GM12878 (cell line): ENCODE results near the gene XIRP1. TPM values are rescaled to one million over a fixed set of nuclear protein-coding genes. Genes with fewer than 3 reads are reported as not detected.

ENCODE experiments used
- ATAC-seq: fragments of 200-7000 bp; cut with Tn5 transposase; 3 replicates; pipeline ENCODE4 v1.9.1; 2020; ENCODE audit warnings: mild to moderate bottlenecking, moderate library complexity
- BruUV-seq: library from RNA; stranded (reverse); fragments of 400-500 nt; replicated peaks from 2 replicates; lab custom pipeline; 2021; lab: Mats Ljungman, UMichigan
- CTCF ChIA-PET: fragments of 300-600 bp; sonication (Branson Sonifier 250); formaldehyde crosslinking; extraction: SDS; loops from one replicate; lab custom pipeline; 2021; ENCODE audit warnings: inconsistent platforms; lab: Yijun Ruan, JAX
- POLR2A ChIA-PET: fragments of 350-600 bp; formaldehyde crosslinking; extraction: SDS; loops from one replicate; lab custom pipeline; 2021; ENCODE audit warnings: inconsistent platforms; lab: Charles Lee
- RAD21 ChIA-PET: fragments of 300-600 bp; sonication (Branson Sonifier 250); formaldehyde crosslinking; loops from one replicate; lab custom pipeline; 2023; ENCODE audit warnings: antibody characterized with exemption; ENCODE audit not compliant: unreplicated experiment; lab: Charles Lee
- SMC1A ChIA-PET: fragments of 300-600 bp; sonication (Branson Sonifier 250); formaldehyde crosslinking; loops from one replicate; lab custom pipeline; 2023; ENCODE audit not compliant: unreplicated experiment, uncharacterized antibody; lab: Charles Lee
- DNase-seq: peaks from one replicate; pipeline ENCODE4 v3.0.0-alpha.2; 2011; ENCODE audit warnings: low read depth, low spot score
- FAIRE-seq: peaks from 3 replicates; lab custom pipeline; 2011; peaks lifted over from hg19 to GRCh38; lab: Jason Lieb, UNC
- H2AFZ ChIP-seq: 2 replicates; pipeline ENCODE4 v1.6.0; 2011; ENCODE audit warnings: low read depth, low read length, control low read depth; ENCODE audit not compliant: control insufficient read depth
- H3K27ac ChIP-seq: 2 replicates; pipeline ENCODE4 v1.5.1; 2011; ENCODE audit warnings: control low read depth; ENCODE audit not compliant: control insufficient read depth, insufficient read depth
- H3K27me3 ChIP-seq, 2 experiments: replicated peaks in 1 of 2; 2 replicates each; pipeline versions ENCODE4 v1.6.0 to v1.6.1; 2011; ENCODE audit warnings: low read length in 1 of 2; ENCODE audit not compliant: control insufficient read depth in 2 of 2, insufficient read depth in 2 of 2
- H3K36me3 ChIP-seq, 2 experiments: 2 replicates each; pipeline ENCODE4 v1.5.1; 2011; ENCODE audit warnings: low read length in 1 of 2; ENCODE audit not compliant: control insufficient read depth in 2 of 2, insufficient read depth in 2 of 2
- H3K4me1 ChIP-seq: 2 replicates; pipeline ENCODE4 v1.6.1; 2011; ENCODE audit warnings: mild to moderate bottlenecking, low read length, moderate library complexity, mixed read lengths; ENCODE audit not compliant: control insufficient read depth, insufficient read depth
- H3K4me2 ChIP-seq: 2 replicates; pipeline ENCODE4 v1.6.0; 2011; ENCODE audit warnings: control low read depth; ENCODE audit not compliant: control insufficient read depth, insufficient read depth
- H3K4me3 ChIP-seq: fragments of 200-600 bp; sonication (generic); 2 replicates; pipeline ENCODE4 v1.5.1; 2016
- H3K79me2 ChIP-seq: 2 replicates; pipeline ENCODE4 v1.6.0; 2011; ENCODE audit warnings: low read length; ENCODE audit not compliant: control insufficient read depth, insufficient read depth
- H3K9ac ChIP-seq: 2 replicates; pipeline ENCODE4 v1.8.0; 2011; ENCODE audit warnings: low read length, control low read depth, mixed read lengths; ENCODE audit not compliant: control insufficient read depth, insufficient read depth
- H3K9me3 ChIP-seq: replicated peaks from 3 replicates; pipeline ENCODE4 v1.5.1; 2011; ENCODE audit warnings: mild to moderate bottlenecking, low read length; ENCODE audit not compliant: control insufficient read depth, insufficient read depth
- H4K20me1 ChIP-seq: 2 replicates; pipeline ENCODE4 v1.6.0; 2011; ENCODE audit not compliant: control insufficient read depth, insufficient read depth
- EZH2 ChIP-seq: IDR thresholded peaks from 2 replicates; pipeline ENCODE4 v1.6.1; 2012; ENCODE audit warnings: low read depth, mild to moderate bottlenecking, control low read depth, inconsistent platforms, low read length, borderline replicate concordance; ENCODE audit not compliant: control insufficient read depth
- PAX8 ChIP-seq: fragments of 450-650 bp; IDR thresholded peaks from 2 replicates; pipeline ENCODE4 v1.6.1; 2017; ENCODE audit warnings: mild to moderate bottlenecking, moderate library complexity
- POLR2AphosphoS5 ChIP-seq: IDR thresholded peaks from 2 replicates; pipeline ENCODE4 v1.6.1; 2011; ENCODE audit warnings: mild to moderate bottlenecking, low read length, inconsistent platforms
- POU2F2 ChIP-seq: IDR thresholded peaks from 3 replicates; pipeline ENCODE4 v1.6.1; 2011; ENCODE audit warnings: low read depth, mild to moderate bottlenecking, low read length, borderline replicate concordance
- SMARCA5 ChIP-seq: fragments of 450-650 bp; IDR thresholded peaks from 2 replicates; pipeline ENCODE4 v1.6.1; 2017; ENCODE audit warnings: mild to moderate bottlenecking
- SP1 ChIP-seq: IDR thresholded peaks from one replicate; pipeline ENCODE4 v1.6.1; 2011; ENCODE audit warnings: low read depth, low read length
- WGBS: methylation state at CpG from one replicate; pipeline ENCODE4 v1.1.6; 2016; ENCODE audit warnings: low lambda C conversion rate; ENCODE audit not compliant: insufficient replicate concordance, insufficient coverage; ENCODE audit errors: missing lambda C conversion rate; 5-methylcytosine and 5-hydroxymethylcytosine counted together
- in situ Hi-C: fragments of 300-500 bp; cut with MboI; formaldehyde crosslinking; loops from 9 replicates; pipeline ENCODE4 v1.14.3; 2018; ENCODE audit warnings: mixed read lengths
- intact Hi-C: fragments of 100-400 bp; cut with micrococcal nuclease; formaldehyde crosslinking; loops from one replicate; pipeline ENCODE4 v1.14.2; 2022; ENCODE audit not compliant: unreplicated experiment
- polyA plus RNA-seq, 11 experiments: library from polyadenylated mRNA; depleted of rRNA in 4 of 11; unstranded in 6 of 11; stranded (reverse) in 5 of 11; fragments of >200 nt; fragmentation: Nextera tagmentation in 4 of 11; fragmentation: Illumina TruSeq in 1 of 11; extraction: Ambion mirVana in 4 of 11; extraction: Trizol in 1 of 11; gene quantifications; 1 replicate in 1 of 11; 2 replicates in 10 of 11; pipeline versions ENCODE4 v1.2.1 to v1.2.3, GENCODE V29; 2011 to 2016; ENCODE audit warnings: inconsistent platforms in 2 of 11, missing spikeins in 2 of 11, low read depth in 1 of 11
- total RNA-seq, 4 experiments: library from RNA; depleted of rRNA in 3 of 4; stranded (reverse); fragments of >200 nt in 3 of 4; fragmentation: Illumina TruSeq in 1 of 4; extraction: Trizol in 1 of 4; gene quantifications; 2 replicates each; pipeline versions ENCODE4 v1.2.1 to v1.2.3, GENCODE V29; 2013 to 2021

Gene XIRP1
- total and polyA plus RNA-seq, 10 of the 15 experiments (the other 5 are each of a cell fraction or from before 2014, with no cell fraction given), result 0.03 to 0.38 (median 0.08) TPM; not detected in 1

DNA sequence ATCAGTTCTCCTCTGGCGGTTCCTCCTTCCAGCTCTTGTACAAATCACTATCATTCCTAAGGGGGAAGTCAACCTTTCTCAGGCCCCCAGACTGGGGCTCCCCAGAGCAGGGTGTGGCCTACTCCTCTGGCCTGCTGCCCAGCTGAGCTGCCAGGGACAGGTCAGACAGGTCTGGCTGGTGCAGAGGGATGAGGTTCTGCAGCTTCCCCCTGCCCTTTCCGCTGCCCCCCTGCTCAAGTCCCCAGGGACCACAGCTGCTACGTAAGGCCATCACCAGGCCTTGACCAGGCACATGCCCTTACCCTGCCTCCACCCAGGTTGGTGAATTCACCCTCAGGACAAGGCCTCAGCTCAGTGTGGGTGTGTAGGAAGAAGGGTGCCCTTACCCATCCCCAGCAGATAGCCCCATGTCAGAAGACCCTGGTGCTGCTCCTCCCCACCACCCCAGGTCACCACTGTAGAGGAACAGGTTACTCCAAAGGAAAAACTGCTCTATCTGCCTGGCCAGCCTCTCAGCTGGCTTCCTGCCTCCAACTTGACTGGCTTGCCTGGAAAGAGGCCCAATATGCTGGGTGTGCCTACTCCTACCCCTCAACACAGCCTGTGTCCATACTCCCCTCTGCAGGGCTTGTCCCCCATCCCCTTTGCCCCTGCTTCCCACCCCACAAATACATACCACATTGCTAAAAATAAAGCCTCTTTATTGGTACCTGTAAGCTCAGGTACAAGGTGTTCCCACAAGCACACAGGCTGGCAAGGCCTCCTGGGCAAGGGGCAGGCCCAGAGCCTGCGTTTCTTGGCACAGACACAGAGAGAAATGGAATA, 51.0 kb downstream of the XIRP1 start (continued):
- 0 out of 3 replicates have a peak, but pooled peaks have one; percentile 11 for TF ChIP-seq POU2F2
- TF ChIP-seq, all 136 proteins: peak for 6

DNA sequence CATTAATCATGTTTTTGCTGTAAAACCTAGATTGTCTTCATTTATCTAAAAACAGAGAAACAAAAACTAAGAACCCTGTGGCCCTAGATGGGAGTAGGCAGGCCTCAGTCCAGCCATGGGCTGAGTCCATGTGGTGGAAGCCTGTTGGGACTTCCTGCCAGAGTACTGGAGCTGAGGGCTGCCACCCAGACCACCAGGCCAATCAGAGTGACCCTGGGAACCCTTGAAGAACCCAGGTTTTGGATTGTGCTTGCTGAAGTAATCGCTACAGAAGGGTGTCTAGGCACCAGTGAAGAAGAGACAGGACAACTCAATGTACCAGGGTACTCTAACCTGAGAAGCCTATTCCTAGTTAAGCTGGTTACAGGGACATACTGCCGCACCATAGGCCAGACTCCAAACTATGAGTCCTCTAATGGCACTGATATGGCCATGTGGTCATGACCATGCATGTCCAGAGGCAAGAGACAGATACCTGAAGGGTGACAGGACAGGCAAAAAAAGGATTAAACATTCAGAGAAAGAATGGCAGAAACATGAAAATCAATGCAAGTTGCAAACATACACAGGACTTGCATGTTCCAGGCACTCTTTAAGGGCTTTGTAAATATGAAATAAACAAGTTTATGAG, 51.9 kb downstream of the XIRP1 start:
- peak; percentile 9 for ATAC-seq
- POLR2A ChIA-PET, result no interaction called here
- no peak for DNase-seq
- CTCF ChIA-PET, result interaction anchor here (0.7 kb wide), 1 partner anchor 15 kb away, joined by 3 read pairs; no protein-coding TSS in a partner anchor
- no peak overlapping the region for H2AFZ ChIP-seq
- SMC1A ChIA-PET, result no interaction called here
- intact Hi-C loops, result no loop called here
- H3K9ac ChIP-seq, result no peak overlapping the region
- no peak overlapping the region for H3K27ac ChIP-seq
- H3K4me1 ChIP-seq, result no peaks in the 10 kb centered on the region; the same call in 1 of the 2 replicates
- TF ChIP-seq SP1 (no peak), PAX8 (no peak), SMARCA5 (no peak), EZH2 (no peak), POLR2AphosphoS5 (peak; percentile 14; the same call in 1 of the 2 replicates)
- H3K4me2 ChIP-seq, result no peak overlapping the region
- no TSS peak for BruUV-seq
- no peak for FAIRE-seq
- H3K79me2 ChIP-seq, result peaks cover 13% of the 10 kb centered on the region
- H3K9me3 ChIP-seq, result no peaks in the 10 kb centered on the region
- peaks cover 17 to 30% of the 10 kb centered on the region in 2 experiments for H3K36me3 ChIP-seq
- no peaks in the 10 kb centered on the region for H3K27me3 ChIP-seq
- in situ Hi-C loops, result no loop called here
- RAD21 ChIA-PET, result interaction anchor here (0.6 kb wide), 1 partner anchor 49 kb away, joined by 3 read pairs; no protein-coding TSS in a partner anchor
- 91% methylated on average over 2 of the region's 2 CpGs for WGBS
- H4K20me1 ChIP-seq, result no peaks in the 10 kb centered on the region; the same call in 1 of the 2 replicates
- no peak overlapping the region for H3K4me3 ChIP-seq
